ENCODE data around the gene PDXP. TPM values are rescaled to one million over a fixed set of nuclear protein-coding genes. Genes with fewer than 3 reads are reported as not detected.

Gene PDXP
- total and polyA plus RNA-seq, 2 of the 13 experiments (the other 11 are each of a cell fraction or from before 2014, with no cell fraction given) = 58.2 to 70.6 TPM

GRCh38 chr22:37639771-37640590, 18.5 kb upstream of the PDXP start (continued):
- TF ChIP-seq ZNF629 (CRISPR knock-in tag; conservative IDR thresholded peaks at IDR 0.05) (peak; percentile 97), DR1 (CRISPR knock-in tag; IDR thresholded peaks at IDR 0.05) (no peak), ZNF788 (CRISPR knock-in tag; IDR thresholded peaks at IDR 0.05; ENCODE audit: borderline replicate concordance) (0 out of 2 replicates have a peak, but pooled peaks have one; percentile 33), MAZ (IDR thresholded peaks at IDR 0.05; ENCODE audit: borderline replicate concordance, low read depth, low read length) (no peak), MAZ (CRISPR knock-in tag; IDR thresholded peaks at IDR 0.05; ENCODE audit: low read depth) (0 out of 2 replicates have a peak, but pooled peaks have one; percentile 30), GLI4 (CRISPR knock-in tag; IDR thresholded peaks at IDR 0.05; ENCODE audit: borderline replicate concordance) (0 out of 2 replicates have a peak, but pooled peaks have one; percentile 45), ZNF83 (CRISPR knock-in tag; IDR thresholded peaks at IDR 0.05; ENCODE audit: borderline replicate concordance) (0 out of 2 replicates have a peak, but pooled peaks have one; percentile 3), ZNF263 (CRISPR knock-in tag; IDR thresholded peaks at IDR 0.05) (0 out of 2 replicates have a peak, but pooled peaks have one; percentile 46), JUND (CRISPR knock-in tag; IDR thresholded peaks at IDR 0.05) (no peak), MLLT10 (CRISPR knock-in tag; IDR thresholded peaks at IDR 0.05) (no peak), EP300 (IDR thresholded peaks at IDR 0.05; ENCODE audit: low read depth in 2 of 2, low read length in 2 of 2) (no peak), EP300 (CRISPR knock-in tag; IDR thresholded peaks at IDR 0.05; ENCODE audit: borderline replicate concordance) (0 out of 2 replicates have a peak, but pooled peaks have one; percentile 12), ZKSCAN8 (CRISPR knock-in tag; IDR thresholded peaks at IDR 0.05; ENCODE audit: borderline replicate concordance) (no peak), KDM1A (CRISPR knock-in tag; IDR thresholded peaks at IDR 0.05) (peak; percentile 81; the same call in 1 of the 2 replicates), ARNTL (CRISPR knock-in tag; IDR thresholded peaks at IDR 0.05) (no peak)
- TF ChIP-seq, protein P1, sequence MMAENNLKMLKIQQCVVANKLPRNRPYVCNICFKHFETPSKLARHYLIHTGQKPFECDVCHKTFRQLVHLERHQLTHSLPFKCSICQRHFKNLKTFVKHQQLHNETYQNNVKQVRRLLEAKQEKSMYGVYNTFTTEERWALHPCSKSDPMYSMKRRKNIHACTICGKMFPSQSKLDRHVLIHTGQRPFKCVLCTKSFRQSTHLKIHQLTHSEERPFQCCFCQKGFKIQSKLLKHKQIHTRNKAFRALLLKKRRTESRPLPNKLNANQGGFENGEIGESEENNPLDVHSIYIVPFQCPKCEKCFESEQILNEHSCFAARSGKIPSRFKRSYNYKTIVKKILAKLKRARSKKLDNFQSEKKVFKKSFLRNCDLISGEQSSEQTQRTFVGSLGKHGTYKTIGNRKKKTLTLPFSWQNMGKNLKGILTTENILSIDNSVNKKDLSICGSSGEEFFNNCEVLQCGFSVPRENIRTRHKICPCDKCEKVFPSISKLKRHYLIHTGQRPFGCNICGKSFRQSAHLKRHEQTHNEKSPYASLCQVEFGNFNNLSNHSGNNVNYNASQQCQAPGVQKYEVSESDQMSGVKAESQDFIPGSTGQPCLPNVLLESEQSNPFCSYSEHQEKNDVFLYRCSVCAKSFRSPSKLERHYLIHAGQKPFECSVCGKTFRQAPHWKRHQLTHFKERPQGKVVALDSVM (CRISPR knock-in tag; IDR thresholded peaks at IDR 0.05) = 0 out of 2 replicates have a peak, but pooled peaks have one; percentile 6
- TF ChIP-seq, protein P2, sequence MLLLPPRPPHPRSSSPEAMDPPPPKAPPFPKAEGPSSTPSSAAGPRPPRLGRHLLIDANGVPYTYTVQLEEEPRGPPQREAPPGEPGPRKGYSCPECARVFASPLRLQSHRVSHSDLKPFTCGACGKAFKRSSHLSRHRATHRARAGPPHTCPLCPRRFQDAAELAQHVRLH (CRISPR knock-in tag; IDR thresholded peaks at IDR 0.05; ENCODE audit: borderline replicate concordance, low read depth) = no peak
- TF ChIP-seq, protein P3, sequence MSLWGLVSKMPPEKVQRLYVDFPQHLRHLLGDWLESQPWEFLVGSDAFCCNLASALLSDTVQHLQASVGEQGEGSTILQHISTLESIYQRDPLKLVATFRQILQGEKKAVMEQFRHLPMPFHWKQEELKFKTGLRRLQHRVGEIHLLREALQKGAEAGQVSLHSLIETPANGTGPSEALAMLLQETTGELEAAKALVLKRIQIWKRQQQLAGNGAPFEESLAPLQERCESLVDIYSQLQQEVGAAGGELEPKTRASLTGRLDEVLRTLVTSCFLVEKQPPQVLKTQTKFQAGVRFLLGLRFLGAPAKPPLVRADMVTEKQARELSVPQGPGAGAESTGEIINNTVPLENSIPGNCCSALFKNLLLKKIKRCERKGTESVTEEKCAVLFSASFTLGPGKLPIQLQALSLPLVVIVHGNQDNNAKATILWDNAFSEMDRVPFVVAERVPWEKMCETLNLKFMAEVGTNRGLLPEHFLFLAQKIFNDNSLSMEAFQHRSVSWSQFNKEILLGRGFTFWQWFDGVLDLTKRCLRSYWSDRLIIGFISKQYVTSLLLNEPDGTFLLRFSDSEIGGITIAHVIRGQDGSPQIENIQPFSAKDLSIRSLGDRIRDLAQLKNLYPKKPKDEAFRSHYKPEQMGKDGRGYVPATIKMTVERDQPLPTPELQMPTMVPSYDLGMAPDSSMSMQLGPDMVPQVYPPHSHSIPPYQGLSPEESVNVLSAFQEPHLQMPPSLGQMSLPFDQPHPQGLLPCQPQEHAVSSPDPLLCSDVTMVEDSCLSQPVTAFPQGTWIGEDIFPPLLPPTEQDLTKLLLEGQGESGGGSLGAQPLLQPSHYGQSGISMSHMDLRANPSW (CRISPR knock-in tag; IDR thresholded peaks at IDR 0.05; ENCODE audit: borderline replicate concordance) = no peak

Measured in HepG2 (cell line).